ENCODE results near the gene SUB1.

The SUB1 gene

GRCh38 chr5:32584646-32585045 is 711 bp upstream of the SUB1 start:
- no peak overlapping the region for H3K4me3 ChIP-seq (ENCODE audit: low read depth, low read length)
- TF ChIP-seq, protein P1, sequence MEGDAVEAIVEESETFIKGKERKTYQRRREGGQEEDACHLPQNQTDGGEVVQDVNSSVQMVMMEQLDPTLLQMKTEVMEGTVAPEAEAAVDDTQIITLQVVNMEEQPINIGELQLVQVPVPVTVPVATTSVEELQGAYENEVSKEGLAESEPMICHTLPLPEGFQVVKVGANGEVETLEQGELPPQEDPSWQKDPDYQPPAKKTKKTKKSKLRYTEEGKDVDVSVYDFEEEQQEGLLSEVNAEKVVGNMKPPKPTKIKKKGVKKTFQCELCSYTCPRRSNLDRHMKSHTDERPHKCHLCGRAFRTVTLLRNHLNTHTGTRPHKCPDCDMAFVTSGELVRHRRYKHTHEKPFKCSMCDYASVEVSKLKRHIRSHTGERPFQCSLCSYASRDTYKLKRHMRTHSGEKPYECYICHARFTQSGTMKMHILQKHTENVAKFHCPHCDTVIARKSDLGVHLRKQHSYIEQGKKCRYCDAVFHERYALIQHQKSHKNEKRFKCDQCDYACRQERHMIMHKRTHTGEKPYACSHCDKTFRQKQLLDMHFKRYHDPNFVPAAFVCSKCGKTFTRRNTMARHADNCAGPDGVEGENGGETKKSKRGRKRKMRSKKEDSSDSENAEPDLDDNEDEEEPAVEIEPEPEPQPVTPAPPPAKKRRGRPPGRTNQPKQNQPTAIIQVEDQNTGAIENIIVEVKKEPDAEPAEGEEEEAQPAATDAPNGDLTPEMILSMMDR (IDR thresholded peaks at IDR 0.05; ENCODE audit: low read depth, low read length): no peak

- peak overlapping the region; percentile 87 for H3K4me3 ChIP-seq (ENCODE audit: low read depth, low read length)
- TF ChIP-seq, protein P1 (IDR thresholded peaks at IDR 0.05; ENCODE audit: low read depth, low read length): no peak
Measured at GRCh38 chr5:32585122-32585445, 273 bp upstream of the SUB1 start.

GRCh38 chr5:32586276-32586599 is 881 bp downstream of the SUB1 start:
- H3K4me3 ChIP-seq (ENCODE audit: low read depth, low read length): peak overlapping the region; percentile 87
- TF ChIP-seq, protein P1 (IDR thresholded peaks at IDR 0.05; ENCODE audit: low read depth, low read length): no peak

GRCh38 chr5:32587067-32587551 is 1.8 kb downstream of the SUB1 start:
- H3K4me3 ChIP-seq (ENCODE audit: low read depth, low read length): peak overlapping the region; percentile 87
- TF ChIP-seq, protein P1 (IDR thresholded peaks at IDR 0.05; ENCODE audit: low read depth, low read length): no peak

DNA sequence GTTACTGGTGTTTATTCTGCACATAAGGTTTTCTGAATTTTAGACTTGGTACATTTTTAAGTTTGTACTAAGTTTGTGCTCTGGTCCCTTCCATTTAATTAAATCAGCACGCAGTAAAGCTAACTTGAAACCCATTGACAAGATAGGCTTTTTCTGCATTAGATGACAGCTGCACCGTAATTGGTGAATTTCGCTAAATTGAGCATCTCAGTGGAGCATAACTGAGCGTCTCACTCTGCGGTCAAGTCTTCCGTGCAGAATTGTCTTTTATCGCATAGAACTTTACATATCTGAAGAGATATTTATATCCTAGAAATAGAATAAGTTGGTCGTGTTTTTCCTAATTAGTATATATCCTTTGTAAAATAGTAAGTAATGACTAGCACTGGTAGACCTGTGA is 4.1 kb downstream of the SUB1 start:
- H3K4me3 ChIP-seq (ENCODE audit: low read depth, low read length): no peak overlapping the region
- TF ChIP-seq, protein P1 (IDR thresholded peaks at IDR 0.05; ENCODE audit: low read depth, low read length): no peak

GRCh38 chr5:32589942-32590869 is 4.8 kb downstream of the SUB1 start:
- TF ChIP-seq, protein P1 (IDR thresholded peaks at IDR 0.05; ENCODE audit: low read depth, low read length): peak; percentile 38; the same call in 1 of the 2 replicates
- H3K4me3 ChIP-seq (ENCODE audit: low read depth, low read length): no peak overlapping the region

DNA sequence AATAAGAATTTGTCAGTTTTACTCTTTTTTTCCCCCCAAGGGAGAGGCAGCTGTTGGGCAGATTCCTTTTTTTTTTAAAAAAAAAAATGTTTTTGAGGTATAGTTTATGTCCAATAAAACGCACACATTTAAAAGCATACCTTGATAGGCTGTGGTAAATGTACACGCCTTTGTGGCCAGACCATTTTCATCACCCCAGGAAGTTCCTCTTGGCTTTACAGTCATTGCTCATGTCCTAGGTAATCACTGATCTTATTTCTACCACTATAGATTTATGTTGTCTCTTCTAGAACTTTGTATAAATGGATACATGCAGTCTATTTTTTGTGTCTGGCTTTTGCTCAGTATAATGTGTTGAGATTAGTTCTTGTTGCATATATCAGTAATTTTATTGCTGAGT is 9.8 kb downstream of the SUB1 start:
- TF ChIP-seq, protein P1 (IDR thresholded peaks at IDR 0.05; ENCODE audit: low read depth, low read length): no peak
- no peak overlapping the region for H3K4me3 ChIP-seq (ENCODE audit: low read depth, low read length)

Measured in WI38 (cell line).